GM21825 (cell line): ENCODE measurements around the gene RIF1.
"Not testable (repeated sequence)": the region's sequence is repeated elsewhere in the genome, so short reads cannot be mapped to it uniquely, and the experiment has no call there.

Experiments used
- ATAC-seq: cut with Tn5 transposase; IDR thresholded peaks from one replicate; pipeline ENCODE4 v1.9.1; 2021; ENCODE audit warnings: mild to moderate bottlenecking, moderate library complexity; ENCODE audit not compliant: unreplicated experiment

RIF1 gene

DNA sequence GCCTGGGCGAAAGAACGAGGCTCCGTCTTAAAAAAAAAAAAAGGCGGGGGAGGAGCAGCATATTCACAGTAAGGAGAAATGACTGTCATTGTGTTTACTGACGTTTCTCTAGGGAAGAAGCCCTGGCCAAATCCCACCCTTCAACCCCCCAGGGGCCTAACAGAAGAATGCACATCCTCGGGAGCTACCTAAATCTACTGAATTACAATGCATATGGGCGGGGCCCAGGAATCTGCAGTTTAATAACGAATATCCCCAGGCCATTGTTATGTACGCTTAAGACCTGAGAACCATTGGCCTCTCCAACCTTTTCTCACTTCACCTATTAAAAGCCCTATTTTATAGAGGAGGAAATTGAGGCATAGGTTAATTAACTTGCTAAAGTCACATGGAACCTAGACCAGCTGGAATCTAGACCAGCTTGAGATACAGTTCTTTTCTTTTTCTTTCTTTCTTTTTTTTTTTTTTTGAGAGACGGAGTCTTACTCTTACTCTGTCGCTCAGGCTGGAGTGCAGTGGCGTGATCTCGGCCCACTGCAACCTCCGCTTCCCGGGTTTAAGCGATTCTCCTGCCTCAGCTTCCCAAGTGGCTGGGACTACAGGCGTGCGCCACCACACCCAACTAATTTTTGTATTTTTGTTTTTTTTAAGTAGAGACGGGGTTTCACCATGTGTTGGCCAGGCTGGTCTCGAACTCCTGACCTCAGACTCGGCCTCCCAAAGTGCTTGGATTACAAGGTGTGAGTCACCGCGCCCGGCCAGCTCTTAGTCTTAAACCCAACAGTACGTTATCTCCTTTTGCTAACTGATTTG lies 708 bp upstream of the RIF1 start:
- no peak for ATAC-seq

DNA sequence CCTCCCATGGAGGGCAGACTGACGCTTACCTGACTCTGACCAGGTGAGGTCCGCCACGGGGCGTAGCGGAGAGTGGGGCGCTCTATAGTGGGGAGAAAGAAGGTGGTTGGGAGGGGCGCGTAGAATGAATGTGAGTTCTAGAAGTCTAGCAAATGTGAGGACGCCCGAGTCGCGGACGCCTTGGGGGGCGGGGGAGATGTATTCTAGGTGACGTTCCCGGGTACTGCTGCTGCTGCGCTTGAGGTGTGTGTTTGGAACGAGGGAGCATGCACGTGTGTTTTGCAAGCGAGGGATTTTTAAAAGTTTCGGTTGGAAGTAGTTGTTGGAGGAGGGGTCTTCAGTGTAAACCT lies 758 bp downstream of the RIF1 start:
- ATAC-seq = peak; percentile 38

DNA sequence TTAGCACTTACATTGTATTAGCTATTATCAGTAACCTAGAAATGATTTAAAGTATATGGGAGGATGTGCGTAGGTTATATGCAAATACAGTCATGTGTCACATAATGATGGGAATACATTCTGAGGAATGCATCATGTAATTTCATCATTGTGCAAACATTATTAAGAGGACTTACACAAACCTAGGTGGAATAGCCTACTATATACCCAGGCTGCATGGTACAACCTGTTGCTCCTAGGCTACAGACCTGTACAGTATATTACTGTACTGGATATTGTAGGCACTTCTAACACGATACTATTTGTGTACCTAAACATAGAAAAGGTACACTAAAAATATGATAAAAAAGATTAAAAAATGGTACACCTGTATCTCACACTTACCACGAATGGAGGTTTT lies 7.9 kb downstream of the RIF1 start:
- no peak for ATAC-seq

DNA sequence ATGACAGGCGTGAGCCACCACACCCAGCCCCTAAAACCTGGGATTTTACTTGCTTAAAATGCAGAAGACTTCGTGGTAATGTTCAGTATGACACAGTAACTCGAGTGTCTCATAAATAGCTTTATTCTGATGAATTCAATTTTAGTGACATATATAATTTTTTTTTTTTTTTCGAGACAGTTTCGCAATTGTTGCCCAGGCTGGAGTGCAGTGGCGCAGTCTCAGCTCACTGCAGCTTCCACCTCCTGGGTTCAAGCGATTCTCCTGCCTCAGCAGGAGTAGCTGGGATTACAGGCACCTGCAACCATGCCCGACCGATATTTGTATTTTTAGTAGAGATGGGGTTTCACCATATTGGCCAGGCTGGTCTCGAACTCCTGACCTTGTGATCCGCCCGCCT lies 12.0 kb downstream of the RIF1 start:
- not testable (repeated sequence) for ATAC-seq

DNA sequence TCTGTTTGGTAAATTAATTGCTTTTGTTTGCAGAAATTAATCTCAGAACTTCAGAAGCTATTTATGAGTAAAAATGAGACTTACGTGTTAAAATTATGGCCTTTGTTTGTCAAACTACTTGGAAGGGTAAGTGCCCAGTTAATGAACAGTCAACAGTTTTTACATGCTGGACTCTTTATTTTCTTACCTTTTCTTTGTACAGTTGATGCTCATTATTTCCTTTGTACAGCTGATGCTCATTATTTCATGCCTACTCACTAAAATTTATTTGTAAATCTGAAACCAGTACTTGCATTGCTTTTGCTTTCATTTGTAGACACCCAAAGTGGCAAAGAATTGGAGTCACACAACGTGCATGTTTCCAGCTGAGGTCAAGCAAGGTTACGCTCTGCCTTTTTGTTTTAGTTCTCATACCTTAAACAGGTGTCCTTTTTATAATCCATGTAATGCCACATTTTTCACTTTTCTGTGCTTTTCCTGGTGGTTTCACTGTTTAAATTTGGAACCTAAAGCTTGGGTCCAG lies 13.3 kb downstream of the RIF1 start:
- ATAC-seq = peak; percentile 73

DNA sequence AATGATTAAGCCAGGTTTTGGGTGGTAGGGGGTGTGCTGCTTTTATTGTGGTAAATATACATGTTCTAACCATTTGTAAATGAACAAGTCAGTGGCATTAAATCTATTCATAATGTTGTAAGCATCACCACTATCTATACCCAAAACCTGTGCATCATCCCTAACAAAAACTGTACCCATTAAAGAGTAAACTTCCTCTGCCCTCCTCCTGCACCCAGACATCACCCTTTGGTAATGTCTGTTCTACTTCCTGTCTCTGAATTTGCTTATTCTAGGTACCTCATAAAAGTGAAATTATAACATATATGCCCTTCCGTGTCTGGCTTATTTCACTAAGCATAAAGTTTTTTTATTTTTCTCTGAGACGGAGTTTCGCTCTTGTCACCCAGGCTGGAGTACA lies 14.1 kb downstream of the RIF1 start:
- ATAC-seq = no peak

DNA sequence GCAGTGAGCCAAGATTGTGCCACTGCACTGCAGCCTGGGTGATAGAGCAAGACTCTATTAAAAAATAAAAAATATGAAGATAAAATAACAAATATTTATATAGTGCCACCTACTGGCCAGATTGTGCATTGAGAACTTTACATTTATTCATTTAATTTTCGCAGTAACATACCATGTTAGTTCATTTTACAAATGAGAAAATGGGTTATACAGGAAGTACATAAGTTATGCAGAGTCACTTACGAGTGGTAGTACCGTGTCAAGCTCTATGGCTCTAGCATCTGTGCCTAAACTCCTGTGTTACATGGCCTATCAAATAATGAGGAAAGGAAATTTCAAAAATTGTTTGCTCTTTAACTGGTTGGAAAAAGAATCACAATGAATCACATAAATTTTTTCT lies 27.9 kb downstream of the RIF1 start:
- no peak for ATAC-seq

DNA sequence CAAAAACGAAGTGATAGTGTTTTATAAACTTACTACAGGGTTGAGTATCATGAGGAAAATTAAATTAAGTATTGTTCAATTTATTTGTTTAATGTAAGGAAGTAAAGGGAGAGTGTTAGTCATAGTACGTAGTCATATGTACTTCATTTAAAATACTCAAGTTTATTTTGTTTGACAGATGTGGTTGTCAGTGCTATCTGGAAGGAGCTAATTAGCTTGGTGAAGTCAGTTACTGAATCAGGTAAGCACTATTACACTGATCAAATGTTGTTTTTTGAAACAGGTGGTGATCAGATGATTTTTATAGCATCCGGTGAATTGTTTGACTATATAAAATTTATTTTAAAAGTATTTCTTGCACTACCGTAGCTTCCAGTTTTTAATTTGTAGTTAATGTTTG lies 28.8 kb downstream of the RIF1 start:
- no peak for ATAC-seq

DNA sequence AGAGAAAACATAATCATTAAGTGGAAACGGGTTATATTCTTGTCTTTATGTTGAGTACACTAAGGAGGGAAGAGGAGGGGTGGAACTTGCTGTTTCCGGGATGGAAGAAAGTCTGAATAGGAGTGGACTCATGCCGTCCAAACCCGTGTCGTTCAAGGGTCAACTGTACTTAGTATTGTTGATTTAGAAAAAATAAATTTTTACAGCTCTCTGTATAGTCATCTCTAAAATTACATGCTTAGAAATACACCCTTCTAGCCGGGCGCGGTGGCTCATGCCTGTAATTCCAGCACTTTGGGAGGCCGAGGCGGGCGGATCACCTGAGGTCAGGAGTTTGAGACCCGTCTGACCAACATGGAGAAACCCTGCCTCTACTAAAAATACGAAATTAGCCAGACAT lies 29.4 kb downstream of the RIF1 start:
- ATAC-seq = no peak

DNA sequence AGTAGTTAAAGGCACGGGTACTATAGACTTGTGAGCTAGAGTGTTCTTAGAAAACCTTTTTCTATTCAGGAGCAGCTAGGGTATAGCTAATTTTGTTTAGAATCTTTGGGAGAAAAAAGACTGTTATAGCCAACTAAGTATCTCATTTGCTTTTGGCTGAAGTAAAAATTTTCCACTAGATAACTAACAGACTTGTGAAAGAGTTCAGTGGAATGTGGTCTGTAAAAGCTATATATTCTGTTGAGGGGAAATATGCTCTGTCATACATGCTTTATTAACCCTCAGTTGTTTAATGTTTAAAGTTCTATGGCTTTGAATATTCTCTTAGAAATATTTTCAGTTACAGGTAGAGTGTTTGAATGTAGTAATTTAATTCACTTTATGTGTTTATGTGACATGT lies 49.7 kb downstream of the RIF1 start:
- ATAC-seq = no peak

DNA sequence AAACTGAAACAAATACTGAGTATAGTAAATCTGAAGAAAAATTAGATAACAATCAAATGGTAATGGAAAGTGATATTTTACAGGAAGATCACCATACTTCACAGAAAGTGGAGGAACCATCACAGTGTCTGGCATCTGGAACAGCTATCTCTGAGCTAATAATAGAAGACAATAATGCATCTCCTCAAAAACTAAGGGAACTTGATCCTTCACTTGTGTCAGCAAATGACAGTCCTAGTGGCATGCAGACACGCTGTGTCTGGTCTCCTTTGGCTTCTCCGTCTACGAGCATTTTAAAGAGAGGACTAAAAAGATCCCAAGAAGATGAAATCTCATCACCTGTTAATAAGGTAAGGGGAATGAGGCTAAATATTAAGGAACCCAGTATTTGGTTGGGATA lies 56.1 kb downstream of the RIF1 start:
- no peak for ATAC-seq

DNA sequence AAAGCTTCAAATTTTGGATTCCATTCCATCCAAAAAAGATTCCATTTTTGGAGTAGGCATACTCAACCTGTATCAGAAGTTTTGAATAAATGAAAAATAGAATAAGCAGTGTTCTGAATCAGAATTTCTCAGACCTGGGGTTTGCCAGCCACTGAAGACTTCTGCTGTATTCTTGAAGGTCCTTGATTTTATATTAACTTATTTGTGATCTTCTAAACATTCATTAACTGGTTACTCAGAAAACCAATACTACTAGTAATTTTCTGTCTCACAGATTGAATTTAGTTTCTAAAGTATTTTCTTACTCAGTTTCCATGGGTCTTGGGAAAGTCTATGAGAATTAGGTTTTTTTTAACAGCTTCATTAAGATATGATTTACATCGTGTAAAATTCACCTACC lies 60.9 kb downstream of the RIF1 start:
- ATAC-seq = no peak

DNA sequence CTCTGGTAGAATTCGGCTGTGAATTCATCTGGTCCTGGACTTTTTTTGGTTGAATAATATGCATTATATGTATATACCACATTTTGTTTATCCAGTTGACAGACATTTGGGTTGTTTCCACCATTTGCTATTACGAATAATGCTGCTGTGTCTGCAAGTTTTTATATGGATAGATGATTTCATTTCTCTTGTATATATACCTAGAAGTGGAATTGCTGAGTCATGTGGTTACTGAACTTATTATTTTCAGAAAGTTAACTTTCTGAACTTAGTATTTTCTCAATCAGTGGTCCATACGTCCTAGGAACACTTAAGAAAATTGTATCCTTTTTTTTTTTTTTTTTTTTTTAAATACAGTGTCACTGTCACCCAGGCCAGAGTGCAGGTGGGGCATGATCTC lies 63.3 kb downstream of the RIF1 start:
- no peak for ATAC-seq

DNA sequence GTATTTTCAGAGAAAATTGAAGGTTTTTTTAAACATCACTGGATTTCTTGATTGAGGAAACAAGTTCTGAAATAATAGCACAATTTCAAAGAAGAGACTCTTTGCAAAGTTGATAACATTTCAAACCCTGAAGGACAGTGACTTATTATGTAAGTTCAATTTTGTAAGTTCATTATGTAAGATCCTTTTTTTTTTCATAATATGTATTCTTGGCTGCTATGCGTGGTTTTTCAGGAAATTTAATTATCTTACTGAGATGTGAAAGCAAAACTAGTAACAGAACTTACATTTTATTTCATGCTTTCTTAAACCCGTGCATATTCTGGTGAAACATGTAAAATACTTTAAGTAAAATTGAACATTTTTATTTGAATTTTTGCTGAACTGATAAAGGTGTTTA lies 65.4 kb downstream of the RIF1 start:
- no peak for ATAC-seq

DNA sequence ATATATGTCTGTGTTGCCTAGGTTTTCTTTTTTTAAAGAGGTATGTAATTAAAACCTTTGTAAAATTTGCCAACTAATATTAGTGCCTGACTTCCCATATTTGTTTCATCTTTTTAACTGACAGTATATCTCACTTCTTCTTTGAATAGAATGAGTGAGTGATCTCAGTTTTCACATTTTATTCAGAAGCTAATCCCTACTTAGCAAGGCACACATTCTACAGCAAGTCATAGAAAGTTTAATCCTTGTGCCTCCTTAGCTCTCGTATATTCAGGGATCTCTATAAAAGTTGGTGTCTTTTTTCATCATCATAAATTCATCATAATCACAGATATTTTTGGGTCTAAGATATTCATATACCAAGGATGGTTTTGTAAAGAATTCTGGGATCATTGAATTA lies 66.6 kb downstream of the RIF1 start:
- ATAC-seq = no peak

DNA sequence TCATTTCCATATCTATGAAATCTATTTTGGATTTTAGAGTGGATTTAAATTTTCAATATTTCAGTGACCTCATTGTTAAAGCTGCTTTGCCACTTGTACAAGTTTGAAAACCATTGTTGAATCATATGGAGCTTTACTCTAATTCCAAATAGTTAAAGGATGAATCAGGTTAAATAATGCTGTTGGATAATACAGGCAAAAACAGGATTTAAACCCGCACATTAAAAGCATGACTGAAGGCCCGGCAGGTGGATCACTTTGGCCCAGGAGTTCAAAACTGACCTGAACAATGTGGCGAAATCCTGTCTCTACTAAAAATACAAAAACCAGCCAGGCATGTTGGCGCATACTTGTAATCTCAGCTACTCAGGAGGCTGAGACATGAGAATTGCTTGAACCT lies 68.3 kb downstream of the RIF1 start:
- no peak for ATAC-seq

DNA sequence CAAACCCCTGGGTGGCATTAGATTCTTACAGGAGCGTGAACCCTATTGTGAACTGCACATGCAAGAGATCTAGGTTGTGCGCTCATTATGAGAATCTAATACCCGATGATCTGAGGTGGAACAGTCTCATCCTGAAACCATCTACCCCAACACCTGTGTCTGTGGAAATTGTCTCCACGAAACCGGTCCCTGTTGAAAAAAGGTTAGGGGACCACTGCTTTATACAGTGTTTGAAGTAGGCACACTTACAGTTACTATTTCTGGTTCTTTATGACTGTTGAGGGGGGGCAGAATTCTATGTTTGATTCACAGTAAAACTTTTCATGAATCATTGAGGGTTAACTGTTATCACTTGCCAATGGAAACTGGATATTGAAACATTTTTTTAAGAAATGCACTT lies 72.0 kb downstream of the RIF1 start:
- ATAC-seq = no peak

DNA sequence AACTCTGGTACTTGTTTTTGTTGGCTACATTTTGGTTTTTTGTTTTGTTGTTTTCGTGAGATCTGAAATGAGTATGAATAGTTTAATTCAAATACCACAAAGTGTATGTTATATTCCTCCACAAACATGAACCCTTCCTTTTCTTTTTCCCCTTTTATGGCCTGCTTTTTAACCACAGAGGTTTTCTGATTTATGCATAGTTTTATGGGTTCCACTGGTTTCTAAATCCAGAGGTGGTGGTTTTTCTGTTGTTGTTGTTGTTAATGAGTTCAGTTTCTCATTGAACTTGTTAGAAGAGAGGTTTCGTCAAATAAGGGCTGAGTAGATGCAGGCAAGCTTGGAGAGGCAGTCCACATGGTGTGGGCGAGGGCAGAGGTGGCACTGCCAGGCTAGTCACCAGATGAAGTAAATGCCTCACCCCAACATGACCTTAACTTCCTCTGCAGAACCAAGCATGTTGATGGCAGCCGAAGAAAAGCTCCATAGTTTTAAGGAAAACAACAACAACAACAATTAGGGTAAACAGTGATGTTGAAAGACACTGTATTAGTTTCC lies 72.5 kb downstream of the RIF1 start:
- ATAC-seq = no peak

DNA sequence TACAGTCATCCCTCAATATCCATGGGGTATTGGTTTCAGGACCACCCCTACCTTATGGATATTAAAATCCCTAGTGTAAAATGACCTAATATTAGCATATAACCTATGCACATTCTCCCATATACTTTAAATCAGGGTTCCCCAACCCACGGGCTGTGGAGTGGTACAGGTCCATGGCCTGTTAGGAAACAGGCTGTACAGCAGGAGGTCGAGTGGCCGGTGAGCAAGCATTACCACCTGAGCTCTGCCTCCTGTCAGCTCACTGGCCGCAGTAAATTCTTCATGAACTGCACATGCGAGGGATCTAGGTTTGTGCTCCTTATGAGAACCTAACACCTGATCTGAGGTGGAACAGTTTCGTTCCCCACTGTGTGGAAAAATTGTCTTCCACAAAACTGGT lies 73.8 kb downstream of the RIF1 start:
- no peak for ATAC-seq

DNA sequence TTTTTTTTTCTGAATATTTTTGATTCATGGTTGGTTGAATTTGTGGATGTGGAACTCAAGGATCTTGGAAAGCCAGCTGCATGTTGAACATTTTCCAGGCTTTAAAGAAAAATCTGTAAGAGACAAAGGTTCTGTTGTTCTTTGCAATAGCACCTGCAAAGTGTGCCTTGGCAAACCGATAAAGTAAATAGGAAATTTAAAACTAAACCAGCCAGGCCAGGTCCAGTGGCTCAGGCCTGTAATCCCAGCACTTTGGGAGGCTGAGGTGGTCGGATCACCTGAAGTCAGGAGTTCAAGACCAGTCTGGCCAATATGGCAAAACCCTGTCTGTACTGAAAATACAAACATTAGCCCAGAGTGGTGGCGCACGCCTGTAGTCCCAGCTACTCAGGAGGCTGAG lies 74.4 kb downstream of the RIF1 start:
- ATAC-seq = no peak

DNA sequence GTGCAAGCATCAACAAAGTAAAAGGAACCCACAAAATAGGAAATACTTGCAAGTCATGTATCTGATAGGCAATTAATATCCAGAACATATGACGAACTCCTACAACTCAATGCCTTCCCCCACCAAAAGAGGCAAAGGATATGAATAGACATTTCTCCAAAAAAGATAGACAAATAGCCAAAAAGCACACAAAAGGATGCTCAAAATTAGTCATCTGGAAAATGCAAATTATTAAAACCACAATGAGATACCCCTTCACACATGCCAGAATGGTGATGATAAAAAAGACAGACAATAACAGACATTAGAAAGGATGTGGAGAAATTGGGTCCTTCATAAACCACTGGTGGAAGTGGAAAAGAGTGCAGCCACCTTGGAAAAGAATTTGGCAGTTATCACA lies 76.4 kb downstream of the RIF1 start:
- ATAC-seq = no peak

DNA sequence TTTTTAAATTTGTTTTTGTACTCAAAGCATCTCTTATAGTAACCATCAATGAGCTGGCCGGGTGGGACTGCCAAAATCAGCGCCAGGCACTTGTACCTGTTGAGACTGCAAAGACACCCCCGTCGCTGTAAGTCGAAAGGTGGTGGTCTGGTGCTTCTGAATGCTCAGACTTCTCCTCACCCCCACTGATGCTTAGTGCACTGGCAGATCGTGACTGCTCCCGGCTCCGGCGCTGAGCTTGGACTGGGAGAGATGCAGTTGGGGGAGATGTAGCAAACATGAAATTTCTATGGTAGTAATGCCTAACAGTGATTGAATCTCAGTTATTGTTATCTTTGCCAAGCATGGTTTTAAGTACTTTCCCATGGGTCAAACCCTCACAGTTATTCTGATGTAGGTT lies 80.6 kb downstream of the RIF1 start:
- ATAC-seq = no peak

DNA sequence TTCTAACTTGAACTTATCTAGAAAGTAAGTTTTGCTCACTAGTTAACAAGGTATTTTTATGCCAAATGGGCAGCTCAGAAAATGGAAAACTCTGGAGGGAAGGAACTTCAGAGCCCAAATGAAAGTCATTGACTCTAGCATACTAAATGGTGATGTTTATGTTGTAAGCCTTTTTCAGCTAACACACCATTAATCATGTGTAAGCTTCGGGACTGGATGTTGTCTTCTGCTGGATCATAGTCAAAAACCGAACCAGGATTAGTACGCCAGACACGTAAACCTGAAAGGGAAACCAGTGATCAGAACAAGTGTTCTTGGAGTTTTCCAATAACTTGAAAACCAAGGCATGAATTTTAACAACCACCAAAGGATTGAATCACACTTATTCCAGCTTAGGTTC lies 81.8 kb downstream of the RIF1 start:
- ATAC-seq = no peak
